ENCODE results near the gene MCHR1. TPM values are rescaled to one million over a fixed set of nuclear protein-coding genes. Genes with fewer than 3 reads are reported as not detected.

Gene MCHR1
- polyA plus RNA-seq, 3 donors = 0.05 to 0.09 TPM; not detected in 1

DNA sequence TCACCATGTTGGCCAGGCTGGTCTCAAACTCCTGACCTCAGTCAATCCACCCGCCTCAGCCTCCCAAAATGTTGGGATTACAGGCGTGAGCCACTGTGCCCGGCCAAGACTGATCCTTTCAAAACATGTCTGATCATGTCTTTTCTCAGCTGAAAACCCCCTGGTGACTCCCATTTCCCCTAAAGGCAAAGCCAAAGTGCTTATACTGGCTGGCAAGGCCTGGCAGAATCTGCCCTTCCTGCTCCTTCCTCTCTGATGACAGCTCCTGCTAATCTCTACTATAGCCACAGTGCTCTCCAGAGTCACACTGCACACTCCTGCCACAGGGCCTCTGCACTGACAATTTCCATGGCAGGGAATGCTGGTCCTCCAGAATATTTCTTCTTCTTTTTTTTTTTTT is 2.6 kb upstream of the MCHR1 start:
- Mint-ChIP-seq H3K27ac (peak overlapping the region in 1 of 7 donors; percentile 26), H3K9me3 (no peaks in the 10 kb centered on the region), H3K27me3 (ENCODE audit: low read depth in 3 of 3) (peaks cover 25 to 27% (median 25%) of the 10 kb centered on the region in 3 donors), H3K36me3 (no peaks in the 10 kb centered on the region), H3K4me1 (peaks cover 6% of the 10 kb centered on the region), H3K4me3 (no peak overlapping the region)
- H2AFZ ChIP-seq (ENCODE audit: insufficient read depth, low read depth, low read length, poor library complexity, severe bottlenecking) = no peak overlapping the region
- no peak overlapping the region for H3K4me2 ChIP-seq (replicated peaks; ENCODE audit: extremely low read depth, low read length, poor library complexity, severe bottlenecking)
- no peaks in the 10 kb centered on the region for H3K79me2 ChIP-seq (ENCODE audit: insufficient read depth, low read length)
- no peaks in the 10 kb centered on the region for H4K20me1 ChIP-seq (ENCODE audit: insufficient read depth, low read length)
- no peak overlapping the region for H3K27ac ChIP-seq (ENCODE audit: low read depth in 1 of 2, low read length in 2 of 2)
- no peak for DNase-seq
- no peak overlapping the region for H3K4me3 ChIP-seq (replicated peaks in 1 of 3; ENCODE audit: low read depth in 2 of 3, low read length in 3 of 3)
- 88% methylated on average over 3 of the region's 3 CpGs for WGBS (ENCODE audit: insufficient coverage)
- H3K27me3 ChIP-seq (ENCODE audit: control insufficient read depth in 2 of 2, insufficient read depth in 2 of 2, low read length in 2 of 2) = peaks cover 9 to 20% of the 10 kb centered on the region in 2 donors
- H3K9me3 ChIP-seq (replicated peaks in 1 of 2; ENCODE audit: control insufficient read depth in 1 of 2, insufficient read depth in 1 of 2, low read length in 2 of 2) = no peaks in the 10 kb centered on the region
- H3K9ac ChIP-seq (ENCODE audit: insufficient read depth, low read length, poor library complexity, severe bottlenecking) = no peak overlapping the region
- TF ChIP-seq, protein P1, sequence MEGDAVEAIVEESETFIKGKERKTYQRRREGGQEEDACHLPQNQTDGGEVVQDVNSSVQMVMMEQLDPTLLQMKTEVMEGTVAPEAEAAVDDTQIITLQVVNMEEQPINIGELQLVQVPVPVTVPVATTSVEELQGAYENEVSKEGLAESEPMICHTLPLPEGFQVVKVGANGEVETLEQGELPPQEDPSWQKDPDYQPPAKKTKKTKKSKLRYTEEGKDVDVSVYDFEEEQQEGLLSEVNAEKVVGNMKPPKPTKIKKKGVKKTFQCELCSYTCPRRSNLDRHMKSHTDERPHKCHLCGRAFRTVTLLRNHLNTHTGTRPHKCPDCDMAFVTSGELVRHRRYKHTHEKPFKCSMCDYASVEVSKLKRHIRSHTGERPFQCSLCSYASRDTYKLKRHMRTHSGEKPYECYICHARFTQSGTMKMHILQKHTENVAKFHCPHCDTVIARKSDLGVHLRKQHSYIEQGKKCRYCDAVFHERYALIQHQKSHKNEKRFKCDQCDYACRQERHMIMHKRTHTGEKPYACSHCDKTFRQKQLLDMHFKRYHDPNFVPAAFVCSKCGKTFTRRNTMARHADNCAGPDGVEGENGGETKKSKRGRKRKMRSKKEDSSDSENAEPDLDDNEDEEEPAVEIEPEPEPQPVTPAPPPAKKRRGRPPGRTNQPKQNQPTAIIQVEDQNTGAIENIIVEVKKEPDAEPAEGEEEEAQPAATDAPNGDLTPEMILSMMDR (IDR thresholded peaks at IDR 0.05) = no peak
- H3K36me3 ChIP-seq (replicated peaks in 1 of 2; ENCODE audit: control insufficient read depth in 1 of 2, insufficient read depth in 2 of 2, low read length in 2 of 2) = no peaks in the 10 kb centered on the region
- no peaks in the 10 kb centered on the region for H3K4me1 ChIP-seq (ENCODE audit: control insufficient read depth in 1 of 2, insufficient read depth in 2 of 2, low read length in 2 of 2)
- intact Hi-C loops (cut with micrococcal nuclease) = no loop called here

- Histone ChIP-seq H3K9ac (ENCODE audit: insufficient read depth, low read length, poor library complexity, severe bottlenecking) (no peak overlapping the region), H3K9me3 (replicated peaks in 1 of 2; ENCODE audit: control insufficient read depth in 1 of 2, insufficient read depth in 1 of 2, low read length in 2 of 2) (no peaks in the 10 kb centered on the region), H4K20me1 (ENCODE audit: insufficient read depth, low read length) (no peaks in the 10 kb centered on the region), H3K4me1 (ENCODE audit: control insufficient read depth in 1 of 2, insufficient read depth in 2 of 2, low read length in 2 of 2) (peaks cover 4 to 8% of the 10 kb centered on the region in 2 donors), H3K4me3 (replicated peaks in 1 of 3; ENCODE audit: low read depth in 2 of 3, low read length in 3 of 3) (no peak overlapping the region), H3K4me2 (replicated peaks; ENCODE audit: extremely low read depth, low read length, poor library complexity, severe bottlenecking) (no peak overlapping the region), H3K79me2 (ENCODE audit: insufficient read depth, low read length) (no peaks in the 10 kb centered on the region), H3K27me3 (ENCODE audit: control insufficient read depth in 2 of 2, insufficient read depth in 2 of 2, low read length in 2 of 2) (peaks cover 9 to 20% of the 10 kb centered on the region in 2 donors), H3K36me3 (replicated peaks in 1 of 2; ENCODE audit: control insufficient read depth in 1 of 2, insufficient read depth in 2 of 2, low read length in 2 of 2) (no peaks in the 10 kb centered on the region), H3K27ac (ENCODE audit: low read depth in 1 of 2, low read length in 2 of 2) (no peak overlapping the region), H2AFZ (ENCODE audit: insufficient read depth, low read depth, low read length, poor library complexity, severe bottlenecking) (no peak overlapping the region)
- no peaks in the 10 kb centered on the region for H3K36me3 Mint-ChIP-seq
- TF ChIP-seq, protein P1 (IDR thresholded peaks at IDR 0.05) = no peak
- H3K4me1 Mint-ChIP-seq = peaks cover 14% of the 10 kb centered on the region
- no peak for DNase-seq
- H3K4me3 Mint-ChIP-seq = peak overlapping the region in 1 of 2 donors; percentile 37
- no peak overlapping the region for H3K27ac Mint-ChIP-seq
- WGBS (ENCODE audit: insufficient coverage) = 88% methylated on average over 14 of the region's 14 CpGs
- H3K27me3 Mint-ChIP-seq (ENCODE audit: low read depth in 3 of 3) = peaks cover 26 to 28% (median 27%) of the 10 kb centered on the region in 3 donors
- intact Hi-C loops (cut with micrococcal nuclease) = no loop called here
- H3K9me3 Mint-ChIP-seq = no peaks in the 10 kb centered on the region
Measured at GRCh38 chr22:40678493-40679248, 613 bp upstream of the MCHR1 start.

All from CD14-positive monocyte (primary cell).